Upper lobe of left lung (tissue), 4 donors: ENCODE results near the gene TPGS1.

Experiments used
- CTCF ChIP-seq, 6 experiments: fragments of 450-650 bp in 4 of 6; fragments of 200-600 bp in 2 of 6; sonication (generic) in 2 of 6; IDR thresholded peaks; one replicate each; pipeline ENCODE4 v1.5.1; 2016 to 2019; ENCODE audit warnings: antibody characterized with exemption in 6 of 6
- EP300 ChIP-seq, 4 donors: sonication (generic); formaldehyde crosslinking; IDR thresholded peaks; one replicate each; pipeline ENCODE4 v1.5.1; 2017; ENCODE audit warnings: antibody characterized with exemption in 4 of 4, control low read depth in 2 of 4
- POLR2A ChIP-seq, 4 donors: fragments of 450-650 bp; IDR thresholded peaks; one replicate each; pipeline ENCODE4 v1.5.1; 2016 to 2017; ENCODE audit warnings: antibody characterized with exemption in 4 of 4, mild to moderate bottlenecking in 2 of 4
- POLR2AphosphoS5 ChIP-seq, 2 donors: sonication (generic); formaldehyde crosslinking; IDR thresholded peaks; one replicate each; pipeline ENCODE4 v1.5.1; 2017; ENCODE audit warnings: antibody characterized with exemption in 2 of 2

- TF ChIP-seq CTCF (IDR thresholded peaks at IDR 0.05), result no peak
- no peak for TF ChIP-seq POLR2A (IDR thresholded peaks at IDR 0.05)
- TF ChIP-seq POLR2AphosphoS5 (IDR thresholded peaks at IDR 0.05), result no peak
- no peak for TF ChIP-seq EP300 (IDR thresholded peaks at IDR 0.05)
Observed at GRCh38 chr19:492091-492531, 15.2 kb upstream of the TPGS1 start.
